H1 (cell line): ENCODE results near the gene ANKRD30BL. TPM values are rescaled to one million over a fixed set of nuclear protein-coding genes. Genes with fewer than 3 reads are reported as not detected.
"Not testable (repeated sequence)": the region's sequence is repeated elsewhere in the genome, so short reads cannot be mapped to it uniquely, and the experiment has no call there.

Source experiments
- CTCF ChIA-PET: fragments of 300-600 bp; sonication (Branson Sonifier 250); formaldehyde crosslinking; loops from one replicate; lab custom pipeline; 2021; ENCODE audit not compliant: partially characterized antibody; lab: Charles Lee
- POLR2A ChIA-PET: fragments of 300-600 bp; sonication (Branson Sonifier 250); formaldehyde crosslinking; loops from one replicate; lab custom pipeline; 2021; ENCODE audit warnings: inconsistent platforms; ENCODE audit not compliant: partially characterized antibody; lab: Charles Lee
- DNase-seq, 2 experiments: peaks; one replicate each; pipeline versions ENCODE4 v3.0.0 to v3.0.0-alpha.2; 2010 to 2022; ENCODE audit warnings: low spot score in 2 of 2, low read depth in 1 of 2, mixed read lengths in 1 of 2
- FAIRE-seq: peaks from 2 replicates; lab custom pipeline; 2011; peaks lifted over from hg19 to GRCh38; lab: Jason Lieb, UNC
- H2AFZ ChIP-seq: 2 replicates; pipeline ENCODE4 v1.8.1; 2012; ENCODE audit warnings: low read length, inconsistent platforms
- H2AK5ac ChIP-seq: 2 replicates; pipeline ENCODE4 v1.6.1; 2013; ENCODE audit warnings: low read depth, low read length
- H2BK120ac ChIP-seq: replicated peaks from 2 replicates; pipeline ENCODE3; 2013; ENCODE audit warnings: low read depth, low read length, inconsistent platforms
- H2BK12ac ChIP-seq: 2 replicates; pipeline ENCODE4 v1.6.1; 2013; ENCODE audit warnings: low read depth, low read length
- H2BK15ac ChIP-seq: 2 replicates; pipeline ENCODE4 v1.6.1; 2013; ENCODE audit warnings: low read length
- H2BK20ac ChIP-seq: 2 replicates; pipeline ENCODE4 v1.6.1; 2013; ENCODE audit warnings: low read length
- H2BK5ac ChIP-seq: 2 replicates; pipeline ENCODE4 v1.6.1; 2013; ENCODE audit warnings: low read depth, low read length
- H3K14ac ChIP-seq: 2 replicates; pipeline ENCODE4 v1.6.1; 2013; ENCODE audit warnings: inconsistent platforms; ENCODE audit not compliant: insufficient read length
- H3K18ac ChIP-seq: 2 replicates; pipeline ENCODE4 v1.6.1; 2013; ENCODE audit warnings: low read length; ENCODE audit errors: extremely low read depth
- H3K23ac ChIP-seq: 2 replicates; pipeline ENCODE4 v1.6.1; 2013; ENCODE audit warnings: inconsistent platforms; ENCODE audit not compliant: insufficient read length
- H3K23me2 ChIP-seq: 2 replicates; pipeline ENCODE4 v1.6.1; 2013; ENCODE audit warnings: low read depth, low read length
- H3K27ac ChIP-seq: 2 replicates; pipeline ENCODE4 v1.6.1; 2011; ENCODE audit warnings: low read depth, low read length, inconsistent platforms
- H3K27me3 ChIP-seq, 4 experiments: replicated peaks in 1 of 4; 1 replicate in 1 of 4; 2 replicates in 3 of 4; pipeline versions ENCODE4 v1.6.1 to v1.8.1; 2011 to 2013; ENCODE audit warnings: low read length in 3 of 4, mild to moderate bottlenecking in 3 of 4, inconsistent platforms in 2 of 4, mixed read lengths in 2 of 4, moderate library complexity in 1 of 4; ENCODE audit not compliant: control insufficient read depth in 3 of 4, insufficient read depth in 3 of 4; ENCODE audit errors: extremely low read depth in 1 of 4
- H3K36me3 ChIP-seq, 4 experiments: 2 replicates each; pipeline versions ENCODE4 v1.6.1 to v1.8.1; 2011 to 2013; ENCODE audit warnings: mild to moderate bottlenecking in 4 of 4, low read length in 3 of 4, moderate library complexity in 2 of 4, control low read depth in 1 of 4, inconsistent platforms in 1 of 4; ENCODE audit not compliant: insufficient read depth in 4 of 4, control insufficient read depth in 2 of 4
- H3K4ac ChIP-seq: replicated peaks from 2 replicates; pipeline ENCODE3; 2013; ENCODE audit warnings: low read length, low read depth, mixed read lengths, inconsistent platforms; ENCODE audit not compliant: insufficient read length
- H3K4me1 ChIP-seq, 4 experiments: replicated peaks in 1 of 4; 1 replicate in 1 of 4; 2 replicates in 3 of 4; pipeline versions ENCODE4 v1.6.1 to v1.8.1; 2011 to 2013; ENCODE audit warnings: low read length in 3 of 4, inconsistent platforms in 2 of 4, mixed read lengths in 1 of 4; ENCODE audit not compliant: insufficient read depth in 4 of 4, control insufficient read depth in 3 of 4
- H3K4me2 ChIP-seq, 2 experiments: 2 replicates each; pipeline versions ENCODE4 v1.6.1 to v1.8.1; 2011 to 2013; ENCODE audit warnings: low read depth in 2 of 2, low read length in 2 of 2, control low read depth in 1 of 2, inconsistent platforms in 1 of 2, mild to moderate bottlenecking in 1 of 2; ENCODE audit not compliant: insufficient read depth in 1 of 2
- H3K4me3 ChIP-seq, 4 experiments: fragments of 200-600, 300-600 bp in 1 of 4; sonication (generic), shearing (Covaris generic), sonication (Bioruptor Twin) in 1 of 4; 2 replicates each; pipeline versions ENCODE4 v1.5.1 to v1.8.1; 2011 to 2016; ENCODE audit warnings: low read length in 4 of 4, low read depth in 3 of 4, control low read depth in 2 of 4, inconsistent platforms in 2 of 4, mild to moderate bottlenecking in 2 of 4, mixed read lengths in 1 of 4, moderate library complexity in 1 of 4; ENCODE audit not compliant: insufficient read depth in 2 of 4; ENCODE audit errors: extremely low read depth in 1 of 4
- H3K56ac ChIP-seq: replicated peaks from 2 replicates; pipeline ENCODE3; 2013; ENCODE audit warnings: low read depth, mild to moderate bottlenecking, mixed read lengths, low read length, inconsistent platforms; ENCODE audit not compliant: insufficient read length
- H3K79me1 ChIP-seq: 2 replicates; pipeline ENCODE4 v1.6.1; 2013; ENCODE audit warnings: low read depth, low read length, control low read depth
- H3K79me2 ChIP-seq, 2 experiments: 2 replicates each; pipeline versions ENCODE4 v1.6.1 to v1.8.1; 2012 to 2013; ENCODE audit warnings: low read length in 2 of 2, mild to moderate bottlenecking in 2 of 2, inconsistent platforms in 1 of 2; ENCODE audit not compliant: insufficient read depth in 2 of 2, control insufficient read depth in 1 of 2
- H3K9ac ChIP-seq, 4 experiments: replicated peaks in 1 of 4; 1 replicate in 1 of 4; 2 replicates in 3 of 4; pipeline versions ENCODE4 v1.6.1 to v1.8.1; 2011 to 2013; ENCODE audit warnings: low read depth in 3 of 4, low read length in 3 of 4, control low read depth in 2 of 4, mild to moderate bottlenecking in 2 of 4, moderate library complexity in 2 of 4, inconsistent platforms in 1 of 4; ENCODE audit errors: extremely low read depth in 1 of 4
- H3K9me3 ChIP-seq, 2 experiments: 2 replicates each; pipeline versions ENCODE4 v1.6.1 to v1.8.1; 2012 to 2013; ENCODE audit warnings: mild to moderate bottlenecking in 2 of 2, moderate library complexity in 2 of 2, control low read depth in 1 of 2, inconsistent platforms in 1 of 2, low read depth in 1 of 2, low read length in 1 of 2, mixed read lengths in 1 of 2; ENCODE audit not compliant: insufficient read depth in 2 of 2
- H4K20me1 ChIP-seq, 2 experiments: replicated peaks in 1 of 2; 2 replicates each; pipeline versions ENCODE3 to v1.8.1; 2011 to 2013; ENCODE audit warnings: inconsistent platforms in 2 of 2, low read length in 2 of 2, mild to moderate bottlenecking in 1 of 2; ENCODE audit not compliant: insufficient read depth in 2 of 2, control insufficient read depth in 1 of 2
- H4K5ac ChIP-seq: 2 replicates; pipeline ENCODE4 v1.6.1; 2013; ENCODE audit warnings: low read length, low read depth, mixed read lengths, inconsistent platforms; ENCODE audit not compliant: insufficient read length
- H4K8ac ChIP-seq: 2 replicates; pipeline ENCODE4 v1.8.0; 2013; ENCODE audit warnings: mild to moderate bottlenecking, moderate library complexity, low read length, inconsistent platforms; ENCODE audit not compliant: insufficient read depth; ENCODE audit errors: extremely low read depth
- H4K91ac ChIP-seq: replicated peaks from 2 replicates; pipeline ENCODE3; 2013; ENCODE audit warnings: low read length, mixed read lengths, inconsistent platforms; ENCODE audit not compliant: insufficient read length
- WGBS, 2 experiments: shearing (Covaris generic) in 1 of 2; methylation state at CpG; one replicate each; pipeline versions ENCODE4 v1.1.6 to v1.1.7; 2013 to 2015; ENCODE audit warnings: low lambda C conversion rate in 2 of 2, mixed read lengths in 2 of 2, inconsistent platforms in 1 of 2, low coverage in 1 of 2, missing lambda C conversion rate in 1 of 2; ENCODE audit not compliant: insufficient replicate concordance in 2 of 2, insufficient coverage in 1 of 2, insufficient read length in 1 of 2; ENCODE audit errors: extremely low coverage in 1 of 2, missing lambda C conversion rate in 1 of 2; 5-methylcytosine and 5-hydroxymethylcytosine counted together
- polyA plus RNA-seq, 7 experiments: library from polyadenylated mRNA; depleted of rRNA in 3 of 7; stranded (reverse) in 5 of 7; unstranded in 2 of 7; fragments of >200 nt in 5 of 7; fragments of 200-250 nt in 2 of 7; gene quantifications; 1 replicate in 5 of 7; 2 replicates in 1 of 7; 4 replicates in 1 of 7; pipeline versions ENCODE4 v1.2.1 to v1.2.3, GENCODE V29; 2011 to 2013; ENCODE audit warnings: missing spikeins in 2 of 7, mixed read lengths in 2 of 7
- total RNA-seq: library from RNA; stranded (reverse); fragmentation: NEBNext Ultra II Directional; extraction: Animal tissue kit (Norgen Biotek cat#: 25700); gene quantifications from 2 replicates; pipeline ENCODE4 v1.2.1, GENCODE V29; 2021

The ANKRD30BL gene
- total and polyA plus RNA-seq, 2 of the 8 experiments (the other 6 are each of a cell fraction or from before 2014, with no cell fraction given) = 0.05 TPM; not detected in 1

- H2BK5ac ChIP-seq, H3K36me3 ChIP-seq, H2BK15ac ChIP-seq, H3K27ac ChIP-seq, H4K5ac ChIP-seq, H3K23ac ChIP-seq, POLR2A ChIA-PET, H3K27me3 ChIP-seq, H3K79me2 ChIP-seq, H3K9ac ChIP-seq, H3K4ac ChIP-seq, H3K9me3 ChIP-seq, H4K20me1 ChIP-seq, H3K4me3 ChIP-seq, H2BK120ac ChIP-seq, H3K56ac ChIP-seq, DNase-seq, CTCF ChIA-PET, H3K14ac ChIP-seq, H2BK20ac ChIP-seq, H3K79me1 ChIP-seq, H2BK12ac ChIP-seq, H2AK5ac ChIP-seq, H3K23me2 ChIP-seq, FAIRE-seq, H4K91ac ChIP-seq, H3K4me2 ChIP-seq, H3K18ac ChIP-seq, H4K8ac ChIP-seq, H3K4me1 ChIP-seq, H2AFZ ChIP-seq: not testable (repeated sequence)
- WGBS, 2 experiments = 95% methylated on average over 2 of the region's 2 CpGs; no CpG with 5 or more reads in 1 of the 2 experiments
These were observed 41.1 kb upstream of the ANKRD30BL start for GRCh38 chr2:132202866-132203265.

- H3K4me2 ChIP-seq, H2BK5ac ChIP-seq, DNase-seq, H3K23me2 ChIP-seq, CTCF ChIA-PET, H2BK15ac ChIP-seq, H2BK120ac ChIP-seq, H3K79me1 ChIP-seq, H2BK20ac ChIP-seq, H4K5ac ChIP-seq, H3K4me3 ChIP-seq, H3K56ac ChIP-seq, H2AK5ac ChIP-seq, FAIRE-seq, H4K91ac ChIP-seq, H2BK12ac ChIP-seq, H3K36me3 ChIP-seq, H3K4ac ChIP-seq, H3K79me2 ChIP-seq, POLR2A ChIA-PET, H3K14ac ChIP-seq, H4K20me1 ChIP-seq, H3K9ac ChIP-seq, H4K8ac ChIP-seq, H3K4me1 ChIP-seq, H3K27ac ChIP-seq, H3K27me3 ChIP-seq, H3K9me3 ChIP-seq, H3K18ac ChIP-seq, H2AFZ ChIP-seq, H3K23ac ChIP-seq: not testable (repeated sequence)
- WGBS, 2 experiments = 94% methylated on average over 5 of the region's 5 CpGs; no CpG with 5 or more reads in 1 of the 2 experiments
These were observed 31.1 kb upstream of the ANKRD30BL start for GRCh38 chr2:132192854-132193253.
